ENCODE measurements around the gene VWA3A. TPM values are rescaled to one million over a fixed set of nuclear protein-coding genes. Genes with fewer than 3 reads are reported as not detected.
A peak's percentile ranks its signal among the peaks of the same experiment; 100 is the strongest.
"Not testable (repeated sequence)": the region's sequence is repeated elsewhere in the genome, so short reads cannot be mapped to it uniquely, and the experiment has no call there.

VWA3A gene
- total and polyA plus RNA-seq, 2 experiments from 2014 or later = not detected

DNA sequence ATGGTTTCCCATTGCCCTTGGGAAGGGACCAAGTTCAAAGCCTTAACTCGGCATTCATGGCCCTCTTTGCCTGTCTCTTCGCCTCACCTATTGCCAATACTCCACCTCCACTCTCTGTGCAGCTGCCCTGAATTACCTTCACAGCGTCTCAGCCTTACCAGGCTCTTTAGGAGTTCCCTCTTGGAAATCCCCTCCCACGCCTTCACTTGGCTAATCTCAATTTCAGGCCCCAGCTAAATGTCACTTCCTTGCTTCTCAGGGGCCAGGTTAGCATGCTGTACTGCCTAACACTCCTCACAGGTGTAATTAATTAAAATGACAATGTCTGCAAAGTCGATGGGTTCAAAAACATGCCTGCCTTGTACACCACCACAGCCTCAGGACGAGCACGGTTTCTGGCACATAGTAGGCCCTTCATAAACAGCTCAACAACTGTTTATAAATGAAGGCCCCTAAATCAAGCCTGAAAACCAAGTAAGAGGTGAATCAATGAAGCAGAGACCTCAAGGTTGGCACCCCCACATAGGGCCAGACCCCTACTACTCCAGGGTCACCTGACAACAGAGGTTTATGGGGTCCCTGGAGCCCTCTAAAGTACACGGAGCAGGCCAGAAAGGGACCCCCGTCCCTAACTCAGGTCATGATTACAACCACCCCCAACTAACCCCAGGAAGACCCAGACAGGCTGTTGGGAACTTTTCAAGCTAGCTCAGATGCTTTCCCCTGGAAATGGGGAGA, 102.5 kb downstream of the VWA3A start:
- Histone ChIP-seq H3K9ac (no peak overlapping the region), H3K4me2 (ENCODE audit: unreplicated experiment) (no peak overlapping the region), H3K27ac (no peak overlapping the region), H3K4me3 (no peak overlapping the region), H3K9me3 (ENCODE audit: low read depth) (no peaks in the 10 kb centered on the region), H2AFZ (no peak overlapping the region), H3F3A (ENCODE audit: insufficient read depth) (peaks cover 43% of the 10 kb centered on the region), H3K36me3 (ENCODE audit: low read depth) (no peaks in the 10 kb centered on the region), H3K4me1 (ENCODE audit: insufficient read depth) (peaks cover 29% of the 10 kb centered on the region), H3K27me3 (replicated peaks; ENCODE audit: insufficient read depth) (no peaks in the 10 kb centered on the region), H3K79me2 (ENCODE audit: insufficient read depth) (no peaks in the 10 kb centered on the region), H3K9me2 (ENCODE audit: insufficient read depth) (no peaks in the 10 kb centered on the region), H4K20me1 (ENCODE audit: insufficient read depth) (no peaks in the 10 kb centered on the region)
- in situ Hi-C loops (cut with MboI) = loop anchor here (5.0 kb wide), 1 partner anchor 102 kb away; the partner anchor contains the start of gene POLR3E
- WGBS, 2 experiments (ENCODE audit: low coverage in 1 of 2, low lambda C conversion rate in 2 of 2, missing lambda C conversion rate in 2 of 2) = 67 to 74% methylated on average over 9 of the region's 9 CpGs
- DNase-seq = no peak
- TF ChIP-seq EZH2 (IDR thresholded peaks at IDR 0.05; ENCODE audit: insufficient read depth, poor library complexity, severe bottlenecking) = no peak
- no peak for TF ChIP-seq EZH2phosphoT487 (IDR thresholded peaks at IDR 0.05; ENCODE audit: insufficient read depth, low read depth)

DNA sequence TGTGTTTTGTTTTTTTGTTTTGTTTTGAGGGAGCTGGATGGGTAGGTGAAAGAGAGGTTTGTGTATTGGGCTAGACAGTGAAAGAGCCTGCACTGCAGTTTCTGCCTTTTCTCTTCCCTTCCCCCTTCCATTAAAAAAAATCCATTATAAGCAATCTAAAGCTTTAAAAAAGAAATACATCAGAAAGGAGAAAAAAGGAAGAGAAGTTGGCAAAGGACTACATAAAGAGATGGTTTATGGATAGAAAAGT, 103.0 kb downstream of the VWA3A start:
- Histone ChIP-seq H3K9me3 (ENCODE audit: low read depth) (no peaks in the 10 kb centered on the region), H3F3A (ENCODE audit: insufficient read depth) (peaks cover 46% of the 10 kb centered on the region), H3K36me3 (ENCODE audit: low read depth) (no peaks in the 10 kb centered on the region), H3K4me3 (no peak overlapping the region), H3K27ac (no peak overlapping the region), H2AFZ (no peak overlapping the region), H3K4me1 (ENCODE audit: insufficient read depth) (peaks cover 33% of the 10 kb centered on the region), H3K9me2 (ENCODE audit: insufficient read depth) (no peaks in the 10 kb centered on the region), H3K27me3 (replicated peaks; ENCODE audit: insufficient read depth) (no peaks in the 10 kb centered on the region), H4K20me1 (ENCODE audit: insufficient read depth) (no peaks in the 10 kb centered on the region), H3K9ac (no peak overlapping the region), H3K79me2 (ENCODE audit: insufficient read depth) (no peaks in the 10 kb centered on the region), H3K4me2 (ENCODE audit: unreplicated experiment) (no peak overlapping the region)
- TF ChIP-seq EZH2phosphoT487 (IDR thresholded peaks at IDR 0.05; ENCODE audit: insufficient read depth, low read depth) = no peak
- no peak for TF ChIP-seq EZH2 (IDR thresholded peaks at IDR 0.05; ENCODE audit: insufficient read depth, poor library complexity, severe bottlenecking)
- no peak for DNase-seq
- in situ Hi-C loops (cut with MboI) = loop anchor here (5.0 kb wide), 1 partner anchor 102 kb away; the partner anchor contains the start of gene POLR3E

DNA sequence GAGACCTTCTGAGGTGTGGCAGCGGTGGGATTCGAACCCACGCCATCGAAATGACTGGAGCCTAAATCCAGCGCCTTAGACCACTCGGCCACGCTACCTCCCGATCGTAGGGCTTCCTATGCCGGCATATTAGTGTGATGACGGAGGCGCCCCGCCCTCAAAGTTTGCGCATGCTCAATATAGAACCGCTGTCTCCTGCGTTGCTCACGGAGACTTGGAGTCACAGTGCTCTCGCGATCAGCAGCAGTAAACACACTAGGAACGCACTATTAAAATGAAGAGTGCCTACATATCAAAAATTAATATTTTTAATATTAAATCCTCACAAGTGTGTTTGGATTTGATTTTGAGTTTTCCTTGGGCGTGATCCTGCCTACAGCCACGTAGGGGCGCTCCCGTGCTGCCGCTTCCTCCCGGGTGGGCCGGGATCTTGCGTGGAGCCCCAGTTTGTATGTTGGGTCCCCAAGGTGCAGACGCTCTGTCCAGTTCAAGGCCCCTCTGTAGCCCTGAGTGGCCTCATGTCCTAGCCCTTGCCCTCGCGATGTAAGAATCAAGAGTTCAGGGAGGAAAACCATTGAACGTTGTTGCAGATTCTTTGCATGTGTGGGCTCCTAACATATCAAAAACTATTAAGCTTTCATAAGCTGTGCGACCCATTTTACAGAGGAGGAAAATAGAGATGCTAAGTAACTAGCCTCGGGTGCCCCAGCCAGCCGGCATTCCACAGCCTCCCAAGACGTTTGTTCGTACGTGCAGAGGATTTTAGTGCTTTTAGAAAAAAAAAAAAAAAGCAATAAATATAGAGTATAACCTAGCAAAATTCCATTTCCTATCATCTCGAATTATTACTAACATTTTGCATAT, 103.6 kb downstream of the VWA3A start:
- no peaks in the 10 kb centered on the region for H3K9me3 ChIP-seq (ENCODE audit: low read depth)

DNA sequence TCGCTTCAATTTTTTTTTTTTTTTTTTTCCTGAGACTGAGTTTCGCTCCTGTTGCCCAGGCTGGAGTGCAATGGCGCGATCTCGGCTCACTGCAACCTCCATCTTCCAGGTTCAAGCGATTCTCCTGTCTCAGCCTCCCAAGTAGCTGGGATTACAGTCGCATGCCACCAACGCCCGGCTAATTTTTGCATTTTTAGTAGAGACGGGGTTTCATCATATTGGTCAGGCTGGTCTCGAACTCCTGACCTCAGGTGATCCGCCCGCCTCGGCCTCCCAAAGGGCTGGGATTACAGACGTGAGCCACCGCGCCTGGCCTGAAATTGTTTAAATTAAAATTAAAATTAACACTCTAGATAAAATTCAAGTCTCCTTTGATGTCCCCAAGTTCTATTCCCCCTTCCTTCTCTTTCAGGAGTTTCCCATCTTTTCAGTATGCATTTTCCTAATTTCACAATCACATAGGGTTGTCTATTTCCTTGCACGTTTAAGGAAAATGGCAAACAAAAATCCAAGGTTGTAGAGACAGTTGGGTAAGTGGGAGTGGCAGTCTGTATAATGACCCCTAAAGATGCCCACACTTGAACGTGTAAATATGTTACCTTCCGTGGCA, 104.3 kb downstream of the VWA3A start:
- H3K36me3 ChIP-seq (ENCODE audit: low read depth); H3K27ac ChIP-seq; H3K27me3 ChIP-seq (replicated peaks; ENCODE audit: insufficient read depth); H2AFZ ChIP-seq; H3K9me3 ChIP-seq (ENCODE audit: low read depth); DNase-seq; H3K9me2 ChIP-seq (ENCODE audit: insufficient read depth); H3K79me2 ChIP-seq (ENCODE audit: insufficient read depth); H4K20me1 ChIP-seq (ENCODE audit: insufficient read depth): not testable (repeated sequence)
- in situ Hi-C loops (cut with MboI) = loop anchor here (5.0 kb wide), 1 partner anchor 101 kb away; the partner anchor contains the start of gene POLR3E
- H3K4me3 ChIP-seq = peak overlapping the region; percentile 81; the same call in 1 of the 2 replicates
- H3K9ac ChIP-seq = peak overlapping the region; percentile 81
- H3K4me1 ChIP-seq (ENCODE audit: insufficient read depth) = peaks cover 32% of the 10 kb centered on the region
- peaks cover 45% of the 10 kb centered on the region for H3F3A ChIP-seq (ENCODE audit: insufficient read depth)
- 73 to 74% methylated on average over 20 of the region's 20 CpGs for WGBS, 2 experiments (ENCODE audit: low coverage in 1 of 2, low lambda C conversion rate in 2 of 2, missing lambda C conversion rate in 2 of 2)
- H3K4me2 ChIP-seq (ENCODE audit: unreplicated experiment) = peak overlapping the region; percentile 92

More for the DNA sequence above, 103.6 kb downstream of the VWA3A start:
- 3% methylated on average over 39 of the region's 39 CpGs for WGBS, 2 experiments (ENCODE audit: low coverage in 1 of 2, low lambda C conversion rate in 2 of 2, missing lambda C conversion rate in 2 of 2)
- H3K4me1 ChIP-seq (ENCODE audit: insufficient read depth) = peaks cover 34% of the 10 kb centered on the region
- H4K20me1 ChIP-seq (ENCODE audit: insufficient read depth) = no peaks in the 10 kb centered on the region
- peaks cover 47% of the 10 kb centered on the region for H3F3A ChIP-seq (ENCODE audit: insufficient read depth)
- no peaks in the 10 kb centered on the region for H3K9me2 ChIP-seq (ENCODE audit: insufficient read depth)
- H3K27me3 ChIP-seq (replicated peaks; ENCODE audit: insufficient read depth) = no peaks in the 10 kb centered on the region
- peak overlapping the region; percentile 55 for H3K27ac ChIP-seq
- DNase-seq = peak; percentile 91
- H3K9ac ChIP-seq = peak overlapping the region; percentile 81
- H2AFZ ChIP-seq = peak overlapping the region; percentile 95
- H3K4me3 ChIP-seq = peak overlapping the region; percentile 81
- H3K4me2 ChIP-seq (ENCODE audit: unreplicated experiment) = peak overlapping the region; percentile 92
- TF ChIP-seq EZH2phosphoT487 (IDR thresholded peaks at IDR 0.05; ENCODE audit: insufficient read depth, low read depth) (no peak), EZH2 (IDR thresholded peaks at IDR 0.05; ENCODE audit: insufficient read depth, poor library complexity, severe bottlenecking) (no peak)
- H3K79me2 ChIP-seq (ENCODE audit: insufficient read depth) = no peaks in the 10 kb centered on the region
- in situ Hi-C loops (cut with MboI) = loop anchor here (5.0 kb wide), 1 partner anchor 101 kb away; the partner anchor contains the start of gene POLR3E
- H3K36me3 ChIP-seq (ENCODE audit: low read depth) = no peaks in the 10 kb centered on the region
